H1 (cell line): ENCODE results near the gene CNST.

Experiments used
- ASH2L ChIP-seq: fragments of 200-600, 300-600 bp; sonication (generic); IDR thresholded peaks from one replicate; pipeline ENCODE4 v1.7.1; 2017; ENCODE audit warnings: low read length
- EZH2 ChIP-seq: fragments of 200-600 bp; sonication (generic); IDR thresholded peaks from 2 replicates; pipeline ENCODE4 v1.7.1; 2012; ENCODE audit warnings: low read depth, mild to moderate bottlenecking, moderate library complexity, low read length, inconsistent platforms; ENCODE audit not compliant: severe bottlenecking
- KDM5A ChIP-seq: fragments of 200-600 bp; IDR thresholded peaks from 2 replicates; pipeline ENCODE4 v1.7.1; 2012; ENCODE audit warnings: mild to moderate bottlenecking, low read length, inconsistent platforms, mixed read lengths
- POLR2A ChIP-seq, 2 experiments: IDR thresholded peaks; 1 replicate in 1 of 2; 2 replicates in 1 of 2; pipeline ENCODE4 v1.6.1; 2011; ENCODE audit warnings: low read depth in 2 of 2, low read length in 2 of 2, mild to moderate bottlenecking in 2 of 2; ENCODE audit errors: control extremely low read depth in 1 of 2
- POLR2AphosphoS5 ChIP-seq: IDR thresholded peaks from 2 replicates; pipeline ENCODE4 v1.6.1; 2011; ENCODE audit warnings: low read depth, low read length
- SP1 ChIP-seq: IDR thresholded peaks from 2 replicates; pipeline ENCODE4 v1.6.1; 2011; ENCODE audit warnings: low read depth, low read length
- TAF1 ChIP-seq: IDR thresholded peaks from 2 replicates; pipeline ENCODE4 v1.6.1; 2011; ENCODE audit warnings: mild to moderate bottlenecking, low read depth, low read length
- TF ChIP-seq, protein P1 (sequence below): IDR thresholded peaks from 2 replicates; pipeline ENCODE4 v1.6.1; 2012; ENCODE audit warnings: inconsistent platforms
- TF ChIP-seq, protein P2 (sequence below): IDR thresholded peaks from 2 replicates; pipeline ENCODE4 v1.6.1; 2012; ENCODE audit warnings: low read length, inconsistent platforms
- TF ChIP-seq, protein P3 (sequence below), 3 experiments: IDR thresholded peaks; 1 replicate in 2 of 3; 2 replicates in 1 of 3; pipeline versions ENCODE4 v1.5.1 to v1.6.1; 2011; ENCODE audit warnings: low read length in 3 of 3, mild to moderate bottlenecking in 3 of 3, inconsistent platforms in 2 of 3, low read depth in 1 of 3, moderate library complexity in 1 of 3; ENCODE audit not compliant: insufficient read depth in 1 of 3; ENCODE audit errors: control extremely low read depth in 1 of 3

DNA sequence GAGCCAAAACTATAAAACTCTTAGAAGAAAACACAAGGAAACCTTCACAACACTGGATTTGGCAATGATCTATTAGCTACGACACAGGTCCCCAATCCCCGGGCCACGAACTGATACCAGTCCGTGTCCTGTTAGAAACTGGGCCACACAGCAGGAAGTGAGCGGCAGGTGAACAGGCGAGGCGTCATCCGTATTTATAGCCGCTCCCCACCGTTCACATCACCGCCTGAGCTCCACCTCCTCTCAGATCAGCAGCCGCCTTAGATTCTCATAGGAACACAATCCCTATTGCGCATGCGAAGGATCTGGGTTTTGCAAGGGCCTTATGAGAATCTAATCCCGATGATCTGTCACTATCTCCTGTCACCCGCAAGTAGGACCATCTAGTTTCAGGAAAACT is 12.1 kb upstream of the CNST start:
- TF ChIP-seq, protein P1, sequence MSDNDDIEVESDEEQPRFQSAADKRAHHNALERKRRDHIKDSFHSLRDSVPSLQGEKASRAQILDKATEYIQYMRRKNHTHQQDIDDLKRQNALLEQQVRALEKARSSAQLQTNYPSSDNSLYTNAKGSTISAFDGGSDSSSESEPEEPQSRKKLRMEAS: no peak
- TF ChIP-seq, protein P2, sequence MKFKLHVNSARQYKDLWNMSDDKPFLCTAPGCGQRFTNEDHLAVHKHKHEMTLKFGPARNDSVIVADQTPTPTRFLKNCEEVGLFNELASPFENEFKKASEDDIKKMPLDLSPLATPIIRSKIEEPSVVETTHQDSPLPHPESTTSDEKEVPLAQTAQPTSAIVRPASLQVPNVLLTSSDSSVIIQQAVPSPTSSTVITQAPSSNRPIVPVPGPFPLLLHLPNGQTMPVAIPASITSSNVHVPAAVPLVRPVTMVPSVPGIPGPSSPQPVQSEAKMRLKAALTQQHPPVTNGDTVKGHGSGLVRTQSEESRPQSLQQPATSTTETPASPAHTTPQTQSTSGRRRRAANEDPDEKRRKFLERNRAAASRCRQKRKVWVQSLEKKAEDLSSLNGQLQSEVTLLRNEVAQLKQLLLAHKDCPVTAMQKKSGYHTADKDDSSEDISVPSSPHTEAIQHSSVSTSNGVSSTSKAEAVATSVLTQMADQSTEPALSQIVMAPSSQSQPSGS: no peak
- TF ChIP-seq ASH2L: no peak
- TF ChIP-seq EZH2: no peak
- TF ChIP-seq KDM5A: no peak
- no peak for TF ChIP-seq SP1
- TF ChIP-seq POLR2A (IDR thresholded peaks at IDR 0.05; ENCODE audit: control extremely low read depth in 1 of 2, low read depth in 2 of 2, low read length in 2 of 2): no peak
- TF ChIP-seq, protein P3, sequence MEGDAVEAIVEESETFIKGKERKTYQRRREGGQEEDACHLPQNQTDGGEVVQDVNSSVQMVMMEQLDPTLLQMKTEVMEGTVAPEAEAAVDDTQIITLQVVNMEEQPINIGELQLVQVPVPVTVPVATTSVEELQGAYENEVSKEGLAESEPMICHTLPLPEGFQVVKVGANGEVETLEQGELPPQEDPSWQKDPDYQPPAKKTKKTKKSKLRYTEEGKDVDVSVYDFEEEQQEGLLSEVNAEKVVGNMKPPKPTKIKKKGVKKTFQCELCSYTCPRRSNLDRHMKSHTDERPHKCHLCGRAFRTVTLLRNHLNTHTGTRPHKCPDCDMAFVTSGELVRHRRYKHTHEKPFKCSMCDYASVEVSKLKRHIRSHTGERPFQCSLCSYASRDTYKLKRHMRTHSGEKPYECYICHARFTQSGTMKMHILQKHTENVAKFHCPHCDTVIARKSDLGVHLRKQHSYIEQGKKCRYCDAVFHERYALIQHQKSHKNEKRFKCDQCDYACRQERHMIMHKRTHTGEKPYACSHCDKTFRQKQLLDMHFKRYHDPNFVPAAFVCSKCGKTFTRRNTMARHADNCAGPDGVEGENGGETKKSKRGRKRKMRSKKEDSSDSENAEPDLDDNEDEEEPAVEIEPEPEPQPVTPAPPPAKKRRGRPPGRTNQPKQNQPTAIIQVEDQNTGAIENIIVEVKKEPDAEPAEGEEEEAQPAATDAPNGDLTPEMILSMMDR (IDR thresholded peaks at IDR 0.05; ENCODE audit: control extremely low read depth in 1 of 3, insufficient read depth in 1 of 3, low read depth in 1 of 3, low read length in 3 of 3): no peak
- TF ChIP-seq POLR2AphosphoS5: no peak
- TF ChIP-seq TAF1: no peak
